AG04449 (cell line): ENCODE results near the gene PCNX1.

Experiments
- CTCF ChIA-PET: fragments of 350-600 bp; formaldehyde crosslinking; extraction: SDS; loops from one replicate; lab custom pipeline; 2021; ENCODE audit warnings: antibody characterized with exemption; lab: Yijun Ruan, JAX
- POLR2A ChIA-PET: fragments of 400-600, 350-600 bp; formaldehyde crosslinking; extraction: SDS; loops from one replicate; lab custom pipeline; 2020; ENCODE audit warnings: antibody characterized with exemption, inconsistent platforms; lab: Yijun Ruan, JAX
- DNase-seq: peaks from one replicate; pipeline ENCODE4 v3.0.0-alpha.2; 2010; ENCODE audit warnings: low read depth, low spot score
- H3K4me3 ChIP-seq: 2 replicates; pipeline ENCODE4 v1.5.1; 2011; ENCODE audit warnings: low read depth, mild to moderate bottlenecking, control low read depth, low read length
- TF ChIP-seq, protein P1 (sequence below): IDR thresholded peaks from one replicate; pipeline ENCODE4 v1.5.1; 2011; ENCODE audit warnings: mild to moderate bottlenecking, moderate library complexity, low read length, control low read depth, inconsistent platforms; ENCODE audit not compliant: insufficient read depth; ENCODE audit errors: missing control alignments

The PCNX1 gene

DNA sequence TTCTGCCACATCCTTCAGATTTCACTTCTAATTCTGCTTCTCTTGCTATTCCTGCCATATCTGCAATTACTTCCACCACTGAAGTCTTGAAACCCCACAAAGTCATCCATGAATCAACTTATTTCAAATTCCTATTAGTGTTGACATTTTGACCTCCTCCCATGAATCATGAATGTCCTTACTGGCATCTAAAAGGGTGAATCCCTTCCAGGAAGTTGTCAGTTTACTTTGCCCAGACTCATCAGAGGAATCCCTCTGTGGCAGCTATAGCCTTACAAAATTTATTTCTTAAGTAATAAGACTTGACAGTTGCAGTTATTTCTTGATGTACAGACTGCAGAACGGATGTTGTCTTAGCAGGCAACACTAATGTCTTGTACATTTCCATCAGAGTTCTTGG, 162.9 kb downstream of the PCNX1 start:
- TF ChIP-seq, protein P1, sequence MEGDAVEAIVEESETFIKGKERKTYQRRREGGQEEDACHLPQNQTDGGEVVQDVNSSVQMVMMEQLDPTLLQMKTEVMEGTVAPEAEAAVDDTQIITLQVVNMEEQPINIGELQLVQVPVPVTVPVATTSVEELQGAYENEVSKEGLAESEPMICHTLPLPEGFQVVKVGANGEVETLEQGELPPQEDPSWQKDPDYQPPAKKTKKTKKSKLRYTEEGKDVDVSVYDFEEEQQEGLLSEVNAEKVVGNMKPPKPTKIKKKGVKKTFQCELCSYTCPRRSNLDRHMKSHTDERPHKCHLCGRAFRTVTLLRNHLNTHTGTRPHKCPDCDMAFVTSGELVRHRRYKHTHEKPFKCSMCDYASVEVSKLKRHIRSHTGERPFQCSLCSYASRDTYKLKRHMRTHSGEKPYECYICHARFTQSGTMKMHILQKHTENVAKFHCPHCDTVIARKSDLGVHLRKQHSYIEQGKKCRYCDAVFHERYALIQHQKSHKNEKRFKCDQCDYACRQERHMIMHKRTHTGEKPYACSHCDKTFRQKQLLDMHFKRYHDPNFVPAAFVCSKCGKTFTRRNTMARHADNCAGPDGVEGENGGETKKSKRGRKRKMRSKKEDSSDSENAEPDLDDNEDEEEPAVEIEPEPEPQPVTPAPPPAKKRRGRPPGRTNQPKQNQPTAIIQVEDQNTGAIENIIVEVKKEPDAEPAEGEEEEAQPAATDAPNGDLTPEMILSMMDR = no peak
- no peak overlapping the region for H3K4me3 ChIP-seq
- CTCF ChIA-PET = no interaction called here
- POLR2A ChIA-PET = no interaction called here
- DNase-seq = no peak

DNA sequence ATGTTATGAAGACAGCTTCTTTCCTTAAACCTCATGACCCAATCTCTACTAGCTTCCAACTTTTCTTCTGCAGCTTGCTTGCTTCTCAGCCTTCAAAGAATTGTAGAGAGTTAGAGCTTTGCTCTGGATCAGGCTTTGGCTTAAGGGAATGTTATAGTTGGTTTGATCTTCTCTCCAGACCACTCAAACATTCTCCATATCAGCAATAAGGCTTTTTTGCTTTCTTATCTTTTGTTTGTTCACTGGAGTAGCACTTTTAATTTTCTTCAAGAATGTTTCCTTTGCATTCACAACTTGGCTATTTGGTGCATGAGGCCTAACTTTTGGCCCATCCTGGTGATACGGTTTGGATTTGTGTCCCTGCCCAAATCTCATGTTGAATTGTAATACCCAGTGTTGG, 163.8 kb downstream of the PCNX1 start:
- TF ChIP-seq, protein P1 = no peak
- DNase-seq = no peak
- H3K4me3 ChIP-seq = no peak overlapping the region
- POLR2A ChIA-PET = no interaction called here
- CTCF ChIA-PET = interaction anchor here (1.5 kb wide), 1 partner anchor 9 kb away, joined by 4 read pairs; no protein-coding TSS in a partner anchor

DNA sequence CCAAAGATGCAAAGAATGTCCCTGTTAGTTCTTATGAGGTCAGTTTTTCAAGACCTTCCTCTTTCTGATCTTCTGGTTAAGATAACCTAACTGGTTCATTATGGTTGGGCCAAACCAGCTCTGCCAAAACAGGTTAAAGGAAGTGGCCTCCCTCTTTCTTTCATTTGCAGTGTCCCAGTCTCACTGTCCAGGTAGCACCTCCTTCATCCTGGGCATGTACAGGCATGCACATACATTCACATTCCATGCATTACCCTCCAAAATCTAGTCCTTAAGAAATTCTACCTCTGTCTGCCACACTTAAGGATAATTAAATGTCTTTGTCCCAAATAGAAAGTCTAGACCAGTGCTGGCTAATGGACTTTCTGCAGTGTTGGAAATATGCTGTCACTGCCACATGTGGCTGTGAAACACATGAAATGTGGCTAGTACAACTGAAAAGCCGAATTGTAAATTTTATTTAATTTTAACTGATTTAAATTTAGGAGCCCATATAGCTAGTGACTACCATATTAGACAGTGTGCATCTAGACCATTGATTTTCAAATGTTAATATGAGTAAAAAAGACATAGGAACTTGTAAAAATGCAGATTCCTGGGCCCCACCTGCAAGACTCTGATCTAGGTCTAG, 169.3 kb downstream of the PCNX1 start:
- TF ChIP-seq, protein P1 = no peak
- ChIA-PET CTCF (no interaction called here), POLR2A (no interaction called here)
- H3K4me3 ChIP-seq = no peak overlapping the region
- DNase-seq = no peak

DNA sequence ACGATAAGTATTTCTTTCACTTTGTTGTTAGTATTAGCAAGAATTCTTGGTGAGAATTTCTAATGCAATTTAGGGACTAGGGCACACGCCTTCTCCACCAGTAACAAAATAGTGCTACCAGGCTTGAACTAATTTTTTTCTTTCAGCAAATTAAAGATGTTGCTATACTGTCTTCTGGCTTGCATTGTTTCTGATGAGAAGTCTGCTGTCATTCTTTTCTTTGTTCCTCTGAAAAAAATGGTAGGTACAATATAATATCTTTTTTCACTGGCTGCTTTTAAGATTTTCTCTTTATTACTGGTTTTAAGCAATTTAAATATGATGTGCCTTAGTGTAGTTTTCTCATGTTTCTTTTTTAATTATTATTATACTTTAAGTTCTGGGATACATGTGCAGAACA, 171.2 kb downstream of the PCNX1 start:
- DNase-seq = no peak
- no peak overlapping the region for H3K4me3 ChIP-seq
- ChIA-PET POLR2A (no interaction called here), CTCF (interaction anchor here (0.9 kb wide), 1 partner anchor 25 kb away, joined by 3 read pairs; no protein-coding TSS in a partner anchor)
- TF ChIP-seq, protein P1 = no peak

DNA sequence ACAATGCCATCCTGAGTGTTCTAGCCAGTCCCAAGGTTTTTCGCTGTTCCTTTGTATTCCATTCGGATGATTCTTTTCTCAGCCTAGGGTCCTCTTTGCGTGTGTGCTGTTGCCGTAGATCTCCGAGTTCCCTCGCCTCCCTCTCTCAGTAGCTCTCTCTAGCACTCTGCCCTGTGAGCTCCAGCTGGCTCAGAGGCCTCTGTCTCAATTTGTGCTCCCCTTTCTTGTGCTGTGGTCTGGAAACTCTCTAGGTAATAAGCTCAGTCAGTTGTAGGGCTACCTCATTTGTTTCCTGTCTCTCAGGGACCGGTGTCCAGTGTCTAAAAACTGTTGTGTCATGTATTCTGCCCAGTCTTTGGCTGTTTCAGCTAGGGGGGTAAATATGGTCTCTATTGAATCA, 179.3 kb downstream of the PCNX1 start:
- CTCF ChIA-PET = interaction anchor here (1.2 to 1.7 kb wide), 2 partner anchors 12 to 16 kb away, joined by 3 to 4 read pairs; no protein-coding TSS in a partner anchor

DNA sequence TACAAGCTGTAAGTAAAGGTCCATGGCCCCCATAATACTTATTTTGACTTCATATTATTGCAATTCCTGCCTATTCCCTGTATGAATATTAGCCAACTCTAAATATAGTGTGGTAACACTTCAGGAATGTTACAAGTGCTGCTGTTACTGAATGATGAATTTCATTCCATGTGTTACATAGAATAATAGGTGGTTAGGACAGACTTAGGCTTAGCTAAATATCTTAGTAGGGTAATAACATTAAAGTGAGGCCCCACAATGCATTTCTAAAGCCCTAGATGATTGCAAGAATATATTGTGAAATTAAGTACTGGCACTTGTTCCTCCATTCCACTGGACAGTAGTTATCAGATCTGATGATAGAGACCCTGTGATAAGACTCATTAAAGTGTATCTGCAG, 182.7 kb downstream of the PCNX1 start:
- no peak overlapping the region for H3K4me3 ChIP-seq
- DNase-seq = peak; percentile 42
- TF ChIP-seq, protein P1 = no peak
- CTCF ChIA-PET = interaction anchor here (1.1 to 2.8 kb wide), 2 partner anchors 15 to 28 kb away, joined by 3 to 23 read pairs; no protein-coding TSS in a partner anchor
- POLR2A ChIA-PET = no interaction called here

More for the DNA sequence above, 179.3 kb downstream of the PCNX1 start:
- TF ChIP-seq, protein P1 = no peak
- POLR2A ChIA-PET = no interaction called here
- DNase-seq = no peak
- H3K4me3 ChIP-seq = no peak overlapping the region
